GM19467 (cell line): ENCODE data around the gene ZNF408.
"Not testable (repeated sequence)": the region's sequence is repeated elsewhere in the genome, so short reads cannot be mapped to it uniquely, and the experiment has no call there.

Source experiments
- ATAC-seq: cut with Tn5 transposase; IDR thresholded peaks from one replicate; pipeline ENCODE4 v1.9.1; 2021; ENCODE audit warnings: mild to moderate bottlenecking, moderate library complexity; ENCODE audit not compliant: unreplicated experiment

The ZNF408 gene

GRCh38 chr11:46700241-46701077 lies at the start of gene ZNF408, which contains the start of gene ARHGAP1:
Gene ZNF408, plus strand, starts transcription at chr11:46701031. Its CDS starts 17 bp downstream, at chr11:46701048.
Gene ARHGAP1, minus strand, starts transcription at chr11:46700619. Its CDS starts 4,512 bp downstream, at chr11:46696107.
- ATAC-seq = peak; percentile 86

- no peak for ATAC-seq
Observed at GRCh38 chr11:46655631-46656030, 45.2 kb upstream of the ZNF408 start.

GRCh38 chr11:46657186-46657585 lies 43.6 kb upstream of the ZNF408 start:
- no peak for ATAC-seq

GRCh38 chr11:46658259-46658658 lies 42.6 kb upstream of the ZNF408 start:
- ATAC-seq = no peak

GRCh38 chr11:46659908-46660307 lies 40.9 kb upstream of the ZNF408 start:
- ATAC-seq = no peak

GRCh38 chr11:46661836-46662235 lies 39.0 kb upstream of the ZNF408 start:
- ATAC-seq = no peak

- ATAC-seq = no peak
Observed at GRCh38 chr11:46662366-46662765, 38.5 kb upstream of the ZNF408 start.

GRCh38 chr11:46663277-46663940 lies 37.4 kb upstream of the ZNF408 start:
- no peak for ATAC-seq

- no peak for ATAC-seq
Observed at GRCh38 chr11:46664612-46665011, 36.2 kb upstream of the ZNF408 start.

- ATAC-seq = no peak
Observed at GRCh38 chr11:46665356-46665755, 35.5 kb upstream of the ZNF408 start.

- no peak for ATAC-seq
Observed at GRCh38 chr11:46666516-46666915, 34.3 kb upstream of the ZNF408 start.

GRCh38 chr11:46667043-46667481 lies 33.8 kb upstream of the ZNF408 start:
- no peak for ATAC-seq

GRCh38 chr11:46668480-46669085 lies 32.2 kb upstream of the ZNF408 start:
- ATAC-seq = no peak

GRCh38 chr11:46669711-46670139 lies 31.1 kb upstream of the ZNF408 start:
- ATAC-seq = no peak

GRCh38 chr11:46670521-46670920 lies 30.3 kb upstream of the ZNF408 start:
- not testable (repeated sequence) for ATAC-seq

- no peak for ATAC-seq
Observed at GRCh38 chr11:46671958-46672315, 28.9 kb upstream of the ZNF408 start.

GRCh38 chr11:46672381-46672839 lies 28.4 kb upstream of the ZNF408 start:
- no peak for ATAC-seq

- ATAC-seq = no peak
Observed at GRCh38 chr11:46673713-46674462, 26.9 kb upstream of the ZNF408 start.

GRCh38 chr11:46674463-46675287 lies 26.2 kb upstream of the ZNF408 start:
- no peak for ATAC-seq

GRCh38 chr11:46675288-46675851 lies 25.5 kb upstream of the ZNF408 start:
- no peak for ATAC-seq
